GM20000 (cell line): Measurements from ENCODE around the gene CASP9.

ENCODE experiments used
- DNase-seq: peaks from one replicate; pipeline ENCODE4 v3.0.0; 2012; ENCODE audit warnings: low spot score
- TF ChIP-seq, protein P1 (sequence below): IDR thresholded peaks from 2 replicates; pipeline ENCODE4 v1.5.1; 2012; ENCODE audit warnings: mild to moderate bottlenecking, control low read depth; ENCODE audit errors: extremely low read depth, missing control alignments

Gene CASP9

GRCh38 chr1:15442119-15442518, 81.9 kb downstream of the CASP9 start:
- TF ChIP-seq, protein P1, sequence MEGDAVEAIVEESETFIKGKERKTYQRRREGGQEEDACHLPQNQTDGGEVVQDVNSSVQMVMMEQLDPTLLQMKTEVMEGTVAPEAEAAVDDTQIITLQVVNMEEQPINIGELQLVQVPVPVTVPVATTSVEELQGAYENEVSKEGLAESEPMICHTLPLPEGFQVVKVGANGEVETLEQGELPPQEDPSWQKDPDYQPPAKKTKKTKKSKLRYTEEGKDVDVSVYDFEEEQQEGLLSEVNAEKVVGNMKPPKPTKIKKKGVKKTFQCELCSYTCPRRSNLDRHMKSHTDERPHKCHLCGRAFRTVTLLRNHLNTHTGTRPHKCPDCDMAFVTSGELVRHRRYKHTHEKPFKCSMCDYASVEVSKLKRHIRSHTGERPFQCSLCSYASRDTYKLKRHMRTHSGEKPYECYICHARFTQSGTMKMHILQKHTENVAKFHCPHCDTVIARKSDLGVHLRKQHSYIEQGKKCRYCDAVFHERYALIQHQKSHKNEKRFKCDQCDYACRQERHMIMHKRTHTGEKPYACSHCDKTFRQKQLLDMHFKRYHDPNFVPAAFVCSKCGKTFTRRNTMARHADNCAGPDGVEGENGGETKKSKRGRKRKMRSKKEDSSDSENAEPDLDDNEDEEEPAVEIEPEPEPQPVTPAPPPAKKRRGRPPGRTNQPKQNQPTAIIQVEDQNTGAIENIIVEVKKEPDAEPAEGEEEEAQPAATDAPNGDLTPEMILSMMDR = no peak
- DNase-seq = no peak
